ENCODE results near the gene BRCC3. TPM values are rescaled to one million over a fixed set of nuclear protein-coding genes. Genes with fewer than 3 reads are reported as not detected.
A peak's percentile ranks its signal among the peaks of the same experiment; 100 is the strongest.

BRCC3 gene
- total RNA-seq, 2 experiments from 2014 or later: 12.6 to 12.8 TPM

DNA sequence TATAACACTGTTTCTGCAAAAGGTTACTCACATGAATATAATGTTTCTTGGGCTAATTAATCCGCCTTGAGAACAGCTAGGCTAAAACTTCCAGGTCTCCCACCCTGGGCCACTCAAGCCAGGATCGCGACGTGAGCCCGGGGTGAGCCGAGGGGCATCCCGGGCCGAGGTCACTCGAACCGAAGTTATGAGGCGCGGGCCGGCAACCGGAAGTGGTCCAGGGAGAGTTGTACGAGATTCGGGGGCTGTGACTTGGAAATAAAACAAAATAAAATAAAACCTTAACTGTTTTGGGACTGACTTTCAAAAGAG is 689 bp upstream of the BRCC3 start:
- H3K27me3 Mint-ChIP-seq: no peaks in the 10 kb centered on the region
- Histone ChIP-seq H3K27me3 (ENCODE audit: control insufficient read depth in 1 of 2, insufficient read depth in 2 of 2, low read length in 2 of 2) (no peaks in the 10 kb centered on the region), H3K4me3 (ENCODE audit: low read length) (peak overlapping the region; percentile 83), H3K36me3 (ENCODE audit: insufficient read depth, low read length) (peaks cover 12% of the 10 kb centered on the region), H3K9me3 (ENCODE audit: control insufficient read depth in 1 of 2, insufficient read depth in 1 of 2, low read length in 2 of 2) (no peaks in the 10 kb centered on the region), H3K4me1 (ENCODE audit: insufficient read depth, low read length) (peaks cover 15% of the 10 kb centered on the region), H3K27ac (ENCODE audit: low read depth in 1 of 2, low read length in 2 of 2) (peak overlapping the region; percentile 41 to 84)
- TF ChIP-seq, protein P1, sequence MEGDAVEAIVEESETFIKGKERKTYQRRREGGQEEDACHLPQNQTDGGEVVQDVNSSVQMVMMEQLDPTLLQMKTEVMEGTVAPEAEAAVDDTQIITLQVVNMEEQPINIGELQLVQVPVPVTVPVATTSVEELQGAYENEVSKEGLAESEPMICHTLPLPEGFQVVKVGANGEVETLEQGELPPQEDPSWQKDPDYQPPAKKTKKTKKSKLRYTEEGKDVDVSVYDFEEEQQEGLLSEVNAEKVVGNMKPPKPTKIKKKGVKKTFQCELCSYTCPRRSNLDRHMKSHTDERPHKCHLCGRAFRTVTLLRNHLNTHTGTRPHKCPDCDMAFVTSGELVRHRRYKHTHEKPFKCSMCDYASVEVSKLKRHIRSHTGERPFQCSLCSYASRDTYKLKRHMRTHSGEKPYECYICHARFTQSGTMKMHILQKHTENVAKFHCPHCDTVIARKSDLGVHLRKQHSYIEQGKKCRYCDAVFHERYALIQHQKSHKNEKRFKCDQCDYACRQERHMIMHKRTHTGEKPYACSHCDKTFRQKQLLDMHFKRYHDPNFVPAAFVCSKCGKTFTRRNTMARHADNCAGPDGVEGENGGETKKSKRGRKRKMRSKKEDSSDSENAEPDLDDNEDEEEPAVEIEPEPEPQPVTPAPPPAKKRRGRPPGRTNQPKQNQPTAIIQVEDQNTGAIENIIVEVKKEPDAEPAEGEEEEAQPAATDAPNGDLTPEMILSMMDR (IDR thresholded peaks at IDR 0.05): no peak
- DNase-seq (no peak), ATAC-seq (ENCODE audit: poor library complexity) (no peak)
- ChIA-PET POLR2A (no interaction called here), CTCF (no interaction called here)
- intact Hi-C loops (cut with DNase I, micrococcal nuclease): loop anchor here (2.0 to 5.0 kb wide), 2 partner anchors 44 to 268 kb away; partner anchors contain the start of gene FUNDC2 (in 1 of the 2)
- H3K4me3 Mint-ChIP-seq: peak overlapping the region; percentile 89
- H3K27ac Mint-ChIP-seq: peak overlapping the region; percentile 97
- H3K36me3 Mint-ChIP-seq (ENCODE audit: low read depth): peaks cover 38% of the 10 kb centered on the region
- H3K9me3 Mint-ChIP-seq: no peaks in the 10 kb centered on the region
- peaks cover 59% of the 10 kb centered on the region for H3K4me1 Mint-ChIP-seq (ENCODE audit: low read depth)

DNA sequence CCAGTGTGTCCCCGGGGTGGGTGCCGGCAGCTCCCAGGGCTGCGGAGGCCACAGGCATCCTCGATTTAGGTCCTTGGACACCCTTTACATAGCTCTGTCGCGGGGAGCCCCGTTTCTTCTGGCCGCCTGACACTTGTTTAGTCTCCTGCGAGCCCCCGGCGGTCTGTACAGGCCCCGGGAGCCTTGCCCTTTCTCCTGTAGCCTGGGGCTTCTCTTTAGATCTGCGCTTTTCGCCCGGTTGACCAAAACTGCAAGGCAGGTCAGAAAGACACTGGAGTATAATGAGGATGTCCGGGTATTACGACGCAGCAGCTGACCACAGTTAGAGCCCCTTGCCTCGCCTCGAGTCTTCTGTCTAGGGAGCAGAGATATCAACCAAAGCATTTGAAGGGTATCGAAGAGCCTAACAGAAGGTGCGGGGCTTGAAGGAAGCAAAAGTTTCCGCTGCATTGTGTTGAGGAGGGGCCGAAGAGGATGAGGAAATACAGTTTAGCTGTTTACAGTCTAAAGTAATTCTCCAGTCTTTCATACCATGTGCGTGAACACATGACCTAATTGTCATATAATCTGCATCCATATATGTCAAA is 479 bp downstream of the BRCC3 start:
- ATAC-seq (ENCODE audit: poor library complexity) (peak; percentile 26), DNase-seq (peak in 3 of 14 experiments; percentile 23 to 33 (median 28))
- peaks cover 43% of the 10 kb centered on the region for H3K36me3 Mint-ChIP-seq (ENCODE audit: low read depth)
- TF ChIP-seq, protein P1 (IDR thresholded peaks at IDR 0.05): no peak
- peak overlapping the region; percentile 69 to 83 for H3K27ac ChIP-seq (ENCODE audit: low read depth in 1 of 2, low read length in 2 of 2)
- no peaks in the 10 kb centered on the region for H3K27me3 Mint-ChIP-seq
- intact Hi-C loops (cut with DNase I, micrococcal nuclease): loop anchor here (1.0 to 5.0 kb wide), 3 partner anchors 44 to 269 kb away; partner anchors contain the start of gene FUNDC2 (in 1 of the 2)
- no peaks in the 10 kb centered on the region for H3K9me3 ChIP-seq (ENCODE audit: control insufficient read depth in 1 of 2, insufficient read depth in 1 of 2, low read length in 2 of 2)
- H3K4me3 ChIP-seq (ENCODE audit: low read length): peak overlapping the region; percentile 80
- peaks cover 18% of the 10 kb centered on the region for H3K36me3 ChIP-seq (ENCODE audit: insufficient read depth, low read length)
- peaks cover 60% of the 10 kb centered on the region for H3K4me1 Mint-ChIP-seq (ENCODE audit: low read depth)
- ChIA-PET POLR2A (interaction anchor here (0.9 to 1.5 kb wide), 2 partner anchors 45 to 145 kb away, joined by 3 to 7 read pairs; partner anchors contain the start of genes FUNDC2 and VBP1), CTCF (interaction anchor here (1.5 kb wide), 1 partner anchor 15 kb away, joined by 4 read pairs; no protein-coding TSS in a partner anchor)
- peak overlapping the region; percentile 89 for H3K4me3 Mint-ChIP-seq
- peak overlapping the region; percentile 97 for H3K27ac Mint-ChIP-seq
- H3K4me1 ChIP-seq (ENCODE audit: insufficient read depth, low read length): peaks cover 15% of the 10 kb centered on the region
- no peaks in the 10 kb centered on the region for H3K27me3 ChIP-seq (ENCODE audit: control insufficient read depth in 1 of 2, insufficient read depth in 2 of 2, low read length in 2 of 2)
- H3K9me3 Mint-ChIP-seq: no peaks in the 10 kb centered on the region

DNA sequence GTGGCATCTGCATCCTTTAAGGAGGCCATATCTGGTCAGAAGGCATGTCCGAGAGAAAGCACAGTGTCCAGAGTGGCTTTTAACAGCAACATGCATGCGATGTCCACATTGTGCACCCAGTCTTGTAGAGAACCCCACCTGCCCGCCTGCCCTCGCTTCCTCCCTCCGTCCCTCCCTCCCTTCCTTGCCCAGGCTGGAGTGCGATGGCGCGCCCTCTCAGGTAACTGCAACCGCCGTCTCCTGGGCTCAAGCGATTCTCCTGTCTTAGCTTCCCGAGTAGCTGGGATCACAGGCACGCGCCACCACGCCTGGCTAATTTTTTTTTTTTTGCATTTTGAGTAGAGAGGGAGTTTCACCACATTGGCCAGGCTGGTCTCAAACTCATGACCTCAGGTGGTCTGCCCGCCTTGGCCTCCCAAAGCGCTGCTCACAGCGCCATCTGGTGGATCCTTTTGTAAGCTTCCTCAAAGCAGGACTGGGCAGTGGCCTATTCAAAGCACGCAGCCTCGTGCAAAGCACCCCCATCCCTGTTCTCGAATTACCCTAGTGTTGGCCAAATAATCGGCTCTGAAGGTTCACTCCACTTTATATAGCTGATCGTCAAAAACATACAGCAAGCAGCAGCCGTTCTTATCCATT is 15.0 kb downstream of the BRCC3 start:
- TF ChIP-seq, protein P1 (IDR thresholded peaks at IDR 0.05): peak; percentile 51
- H3K4me3 Mint-ChIP-seq: no peak overlapping the region
- ChIA-PET POLR2A (no interaction called here), CTCF (interaction anchor here (0.6 to 1.8 kb wide), 3 partner anchors 12 to 168 kb away, joined by 4 read pairs; no protein-coding TSS in a partner anchor)
- H3K36me3 Mint-ChIP-seq (ENCODE audit: low read depth): peaks cover 24% of the 10 kb centered on the region
- Histone ChIP-seq H3K27me3 (ENCODE audit: control insufficient read depth in 1 of 2, insufficient read depth in 2 of 2, low read length in 2 of 2) (no peaks in the 10 kb centered on the region), H3K9me3 (ENCODE audit: control insufficient read depth in 1 of 2, insufficient read depth in 1 of 2, low read length in 2 of 2) (no peaks in the 10 kb centered on the region), H3K36me3 (ENCODE audit: insufficient read depth, low read length) (peaks cover 28% of the 10 kb centered on the region), H3K27ac (ENCODE audit: low read depth in 1 of 2, low read length in 2 of 2) (no peak overlapping the region), H3K4me3 (ENCODE audit: low read length) (no peak overlapping the region), H3K4me1 (ENCODE audit: insufficient read depth, low read length) (no peaks in the 10 kb centered on the region)
- intact Hi-C loops (cut with DNase I, micrococcal nuclease): loop anchor here (2.0 kb wide), 2 partner anchors 104 to 168 kb away; no protein-coding TSS in a partner anchor
- no peak overlapping the region for H3K27ac Mint-ChIP-seq
- H3K9me3 Mint-ChIP-seq: no peaks in the 10 kb centered on the region
- ATAC-seq (ENCODE audit: poor library complexity) (peak; percentile 34), DNase-seq (peak in 13 of 14 experiments; percentile 5 to 67 (median 24))
- no peaks in the 10 kb centered on the region for H3K4me1 Mint-ChIP-seq (ENCODE audit: low read depth)
- H3K27me3 Mint-ChIP-seq: no peaks in the 10 kb centered on the region
